NCI-H345 treated with DMSO at 0.1 percent for 48 hours (cell line): Measurements from ENCODE around the gene GOLGA6D.
"Not testable (repeated sequence)": the region's sequence is repeated elsewhere in the genome, so short reads cannot be mapped to it uniquely, and the experiment has no call there.

Source experiments
- DNase-seq: peaks from one replicate; lab custom pipeline; 2025; ENCODE audit not compliant: unreplicated experiment; lab: John Stamatoyannopoulos, UW

The GOLGA6D gene

GRCh38 chr15:75282572-75282971 is at the start of gene GOLGA6D:
GOLGA6D (plus strand) TSS chr15:75282835; CDS start chr15:75282876, 41 bp downstream.
- not testable (repeated sequence) for DNase-seq

DNA sequence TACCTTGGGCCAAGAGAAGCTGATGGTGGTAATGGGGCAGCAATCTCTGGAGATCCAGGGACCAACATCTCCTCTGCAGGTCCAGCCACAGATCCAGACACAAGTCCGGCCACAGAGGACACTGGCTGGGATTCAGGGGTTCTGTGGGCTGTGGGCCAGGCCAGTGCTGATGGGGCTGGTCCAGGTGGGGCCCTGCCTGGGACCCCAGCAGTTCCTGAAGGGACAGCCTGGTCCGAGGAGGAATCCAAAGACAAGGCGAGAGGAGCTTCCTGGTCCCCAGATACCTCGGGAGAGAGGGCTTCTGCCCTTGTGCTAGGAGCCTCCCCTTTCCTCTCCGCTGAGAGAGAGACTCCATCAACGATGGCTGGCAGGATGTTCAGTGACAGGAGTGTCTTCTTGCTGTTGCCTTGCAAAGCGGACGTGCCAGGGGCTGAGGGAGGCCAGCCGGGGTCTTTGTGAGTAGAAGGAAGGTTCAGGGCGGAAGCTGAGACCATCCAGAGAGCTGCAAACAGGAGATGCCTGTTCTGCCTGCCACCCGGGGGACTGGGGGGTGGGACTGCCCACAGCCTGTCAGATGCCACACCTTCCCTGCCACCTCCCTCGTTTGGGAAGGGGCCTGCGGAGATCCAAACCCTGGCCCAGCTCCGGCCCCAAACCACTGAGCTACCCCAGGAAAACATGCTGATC is 49.0 kb upstream of the GOLGA6D start:
- no peak for DNase-seq

GRCh38 chr15:75234191-75234810 is 48.3 kb upstream of the GOLGA6D start:
- no peak for DNase-seq

- DNase-seq = no peak
Measured at GRCh38 chr15:75235051-75235673, 47.5 kb upstream of the GOLGA6D start.

DNA sequence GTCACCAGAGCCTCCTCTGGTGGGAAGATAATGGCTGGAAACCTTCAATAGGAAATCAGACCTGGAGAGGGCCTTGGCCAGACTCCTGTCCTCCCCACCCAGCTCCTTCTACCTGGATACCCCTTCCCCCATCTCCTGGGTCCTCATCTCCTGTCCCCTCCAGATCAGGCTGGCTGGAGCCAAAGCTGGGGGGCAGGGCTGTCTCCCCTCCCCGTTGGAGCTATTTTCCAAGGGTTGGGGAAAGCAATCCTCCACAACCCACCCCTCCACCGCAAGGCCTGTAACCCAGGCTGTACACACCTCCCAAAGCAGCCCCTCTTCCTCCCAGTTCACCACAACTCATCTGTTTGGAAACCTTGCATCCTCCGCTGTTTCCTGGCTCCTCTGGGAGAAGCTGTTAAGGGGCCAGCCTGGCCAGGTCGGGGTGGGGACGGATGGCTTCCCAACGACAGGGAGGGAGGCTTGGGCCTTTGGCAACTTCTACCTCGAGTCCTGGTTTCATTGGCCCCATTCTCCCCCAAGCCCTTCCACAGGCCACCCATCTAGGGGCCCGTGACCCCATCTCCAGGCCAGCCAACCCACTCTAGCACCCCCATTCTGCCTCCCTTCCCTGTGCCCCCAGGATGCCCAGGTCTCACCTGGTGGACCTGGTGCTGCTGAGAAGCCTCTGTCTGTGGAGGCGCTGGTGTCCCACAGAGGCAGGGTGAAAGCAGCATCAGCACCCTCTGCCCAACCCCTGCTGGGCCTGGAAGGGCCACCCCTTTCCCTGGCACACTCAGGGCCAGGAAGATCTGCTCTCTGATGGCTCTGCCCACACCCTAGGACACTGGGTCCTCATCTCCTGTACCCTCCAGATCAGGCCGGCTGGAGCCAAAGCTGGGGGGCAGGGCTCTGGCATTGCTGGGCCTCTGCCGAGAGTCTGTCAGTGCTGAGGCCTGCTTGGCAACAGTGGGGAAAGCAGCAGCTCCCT is 46.6 kb upstream of the GOLGA6D start:
- no peak for DNase-seq

DNA sequence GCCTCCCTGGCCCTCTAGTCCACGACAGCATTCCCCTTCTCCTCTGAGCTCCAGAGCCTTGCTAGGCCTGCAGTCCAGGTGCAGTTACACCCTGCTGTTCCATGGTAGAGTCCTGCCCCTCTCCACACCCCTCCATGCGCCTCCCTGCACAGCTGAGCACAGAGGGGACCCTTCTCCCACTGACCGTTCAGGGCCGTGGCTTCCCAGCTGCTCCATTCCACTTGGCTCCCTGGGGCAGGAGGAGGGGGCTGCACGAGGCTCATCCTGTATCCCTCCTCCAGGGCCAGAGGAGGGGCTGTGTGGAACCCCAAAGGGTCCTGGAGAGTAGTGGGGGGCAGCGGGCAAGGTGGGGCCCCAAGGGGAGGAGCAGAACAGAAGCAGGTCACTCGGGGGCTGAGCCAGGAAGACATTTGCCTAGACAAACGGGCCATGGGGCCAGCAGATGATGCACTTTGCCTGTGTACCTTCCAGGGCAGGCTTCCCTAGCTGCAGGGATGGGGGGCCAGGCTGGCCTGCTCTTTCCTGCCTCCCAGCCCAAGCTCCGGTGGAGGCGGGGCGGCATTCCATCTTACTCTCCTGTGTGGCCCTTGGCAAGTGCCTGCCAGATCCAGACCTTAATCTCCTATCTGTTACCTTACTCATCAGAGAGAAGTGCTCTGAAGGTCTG is 45.2 kb upstream of the GOLGA6D start:
- no peak for DNase-seq

GRCh38 chr15:75238150-75238549 is 44.5 kb upstream of the GOLGA6D start:
- no peak for DNase-seq

GRCh38 chr15:75245741-75246140 is 36.9 kb upstream of the GOLGA6D start:
- DNase-seq = not testable (repeated sequence)

DNA sequence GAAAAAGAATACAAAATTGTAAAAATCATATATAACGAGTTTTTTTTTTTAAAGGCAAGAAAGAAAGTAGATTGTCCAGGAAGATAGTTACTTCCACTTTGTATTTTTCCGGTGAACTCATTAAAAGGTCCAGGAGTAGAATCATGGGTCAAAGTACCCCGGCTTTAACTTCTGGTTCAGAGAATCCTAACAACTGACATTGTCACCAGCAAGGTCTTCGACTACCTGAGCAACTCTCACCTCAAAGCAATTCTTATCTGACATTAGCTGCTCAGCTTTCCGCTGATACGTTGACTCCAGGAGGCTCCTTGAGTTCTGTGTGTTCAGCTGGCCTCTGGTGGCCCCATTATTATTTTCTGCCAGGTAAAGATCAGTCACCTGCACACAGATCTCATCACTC is 33.6 kb upstream of the GOLGA6D start:
- DNase-seq = not testable (repeated sequence)

DNA sequence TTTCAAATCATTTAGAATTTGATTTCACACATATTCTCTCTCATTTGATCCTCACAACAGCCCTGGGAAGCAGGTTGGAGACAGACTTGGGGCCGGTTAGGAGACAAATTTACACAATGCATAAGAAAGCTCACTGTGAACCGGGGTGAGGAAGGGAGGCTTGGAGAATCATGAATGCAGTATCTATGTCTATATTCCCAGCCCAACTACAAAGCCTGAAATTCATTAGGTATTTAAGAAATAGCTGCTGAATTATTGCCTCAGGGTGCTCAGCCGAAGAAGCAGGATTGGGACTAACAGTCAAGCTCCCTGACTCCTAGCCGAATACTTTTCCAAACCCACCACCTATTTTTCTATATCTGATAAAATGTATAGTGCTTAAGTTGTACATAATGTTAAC is 32.9 kb upstream of the GOLGA6D start:
- no peak for DNase-seq

DNA sequence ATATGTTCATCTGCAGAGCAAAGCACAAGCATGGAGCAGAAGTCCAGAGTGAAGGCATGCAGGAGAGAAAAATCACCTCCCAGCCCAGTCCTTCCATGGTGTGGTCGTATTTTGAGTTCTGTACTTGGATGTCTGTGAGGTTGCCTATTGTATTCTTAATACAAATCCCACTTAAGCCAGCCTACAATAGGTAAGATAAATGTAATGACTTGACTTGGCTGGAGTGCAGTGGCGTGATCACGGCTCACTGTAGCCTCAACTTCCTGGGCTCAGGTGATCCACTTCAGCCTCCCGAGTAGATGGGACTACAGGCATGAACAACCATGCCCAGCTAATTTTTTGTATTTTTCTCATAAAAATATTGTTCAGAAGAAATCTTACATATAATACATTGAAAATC is 31.3 kb upstream of the GOLGA6D start:
- DNase-seq = not testable (repeated sequence)

- DNase-seq = not testable (repeated sequence)
Measured at GRCh38 chr15:75252285-75252684, 30.4 kb upstream of the GOLGA6D start.

DNA sequence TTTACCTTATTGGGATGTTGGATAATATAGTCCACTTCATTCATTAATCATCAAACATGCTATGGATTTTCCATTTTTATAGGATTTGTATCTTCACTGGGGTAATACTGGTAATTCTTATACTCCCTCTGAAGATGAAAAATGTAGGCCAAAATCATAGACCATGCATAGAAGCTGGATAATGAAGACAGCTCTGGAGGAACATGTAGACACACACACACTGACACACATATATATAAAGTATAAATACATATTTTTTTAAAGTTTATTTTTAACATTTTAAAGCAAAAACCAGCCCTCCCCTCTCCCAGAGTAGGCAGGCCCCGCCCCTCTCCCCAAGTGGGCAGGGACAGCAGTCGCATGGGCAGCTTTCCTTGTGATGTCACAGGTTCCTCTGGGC is 24.6 kb upstream of the GOLGA6D start, which contains the start of gene GOLGA6C:
Gene GOLGA6C, plus strand, starts transcription at position 301 of the 400 bp plus-strand sequence. CDS start 265 bp downstream, outside the sequence.
- DNase-seq = not testable (repeated sequence)

DNA sequence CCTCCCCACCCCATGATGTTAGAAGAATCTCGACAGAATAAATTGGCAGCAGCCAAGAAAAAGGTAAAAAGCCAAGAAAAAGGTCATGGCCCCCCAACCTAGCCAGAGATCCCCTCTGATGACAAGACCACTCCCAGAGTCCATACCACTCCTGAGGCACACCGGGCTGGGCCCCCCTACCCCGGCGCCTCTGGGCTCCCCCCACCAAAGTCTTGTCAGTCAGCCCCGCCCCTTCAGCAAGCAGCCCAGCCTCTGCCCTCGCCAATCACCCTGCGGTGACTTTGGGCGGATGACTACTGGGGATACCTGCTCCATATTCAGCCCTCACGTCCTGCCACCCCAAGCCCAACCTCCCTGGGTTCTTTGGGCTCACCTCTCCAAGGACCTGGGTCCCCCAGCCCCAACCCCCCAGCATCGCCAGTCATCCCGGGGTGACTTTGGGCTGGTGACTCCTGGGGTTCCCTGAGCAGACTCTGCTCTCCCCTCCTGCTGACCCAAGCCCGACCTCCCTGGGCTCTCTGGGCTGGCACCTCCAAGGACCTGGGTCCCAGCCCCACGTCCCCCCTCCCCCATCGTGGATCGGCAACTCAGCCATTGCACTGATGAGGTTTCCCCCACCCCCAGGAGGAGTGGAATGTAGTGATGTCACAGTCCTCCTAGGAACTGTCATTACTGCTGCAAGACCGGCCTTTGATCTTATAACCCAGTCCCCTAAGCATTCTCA is 23.9 kb upstream of the GOLGA6D start:
- DNase-seq = not testable (repeated sequence)

GRCh38 chr15:75259873-75260272 is 22.8 kb upstream of the GOLGA6D start:
- not testable (repeated sequence) for DNase-seq

DNA sequence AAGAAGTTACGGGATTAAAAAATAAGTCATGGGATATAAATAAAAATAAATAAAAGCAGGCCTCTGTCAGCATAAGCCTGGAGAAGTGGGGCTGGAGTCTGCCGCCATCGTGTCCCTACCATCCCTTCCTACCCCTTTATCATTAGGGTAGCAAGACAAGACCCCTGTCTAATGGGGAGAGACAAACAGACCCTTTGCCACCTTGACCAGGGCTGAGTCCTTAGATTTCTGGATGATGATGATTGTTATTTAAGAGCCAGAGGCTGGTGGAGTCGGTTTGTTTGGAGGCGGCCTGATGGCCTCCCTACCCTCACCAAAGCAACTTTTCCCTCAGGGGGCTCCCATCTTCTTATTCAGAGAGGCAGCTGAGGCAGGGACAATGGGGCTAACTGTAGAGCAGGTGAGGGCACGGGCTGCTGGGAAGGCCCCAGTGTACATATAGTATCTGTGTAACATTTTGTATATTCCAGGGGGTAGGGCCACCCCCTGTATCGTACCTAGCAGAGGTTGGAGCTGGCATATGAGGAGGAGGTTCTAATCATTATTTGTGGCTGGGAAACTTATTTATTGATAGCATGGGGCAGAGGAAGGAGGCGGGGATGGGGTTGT is 8.8 kb upstream of the GOLGA6D start:
- DNase-seq = not testable (repeated sequence)

- not testable (repeated sequence) for DNase-seq
Measured at GRCh38 chr15:75274509-75275107, 8.0 kb upstream of the GOLGA6D start.

- not testable (repeated sequence) for DNase-seq
Measured at GRCh38 chr15:75275617-75276016, 7.0 kb upstream of the GOLGA6D start.

DNA sequence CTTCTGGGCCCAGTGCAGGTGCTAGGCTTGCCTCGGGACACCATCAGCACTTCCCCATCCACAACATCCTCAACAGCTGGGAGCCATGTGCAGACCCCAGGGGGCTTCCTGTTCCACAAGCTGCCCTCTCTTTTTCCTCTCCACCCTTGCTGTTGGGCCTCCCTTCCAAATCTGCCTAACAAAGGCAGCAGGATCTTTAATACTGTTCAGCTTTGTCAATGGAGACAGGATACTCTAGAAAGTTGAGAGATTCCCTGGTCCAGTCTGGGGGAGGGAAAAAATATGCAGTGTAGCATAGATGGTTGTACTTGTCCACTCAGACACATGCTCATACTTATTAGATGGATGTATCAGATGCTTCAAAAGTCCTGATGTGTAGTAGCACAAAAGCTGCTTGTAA is 4.1 kb upstream of the GOLGA6D start:
- DNase-seq = not testable (repeated sequence)
